ENCODE data around the gene CPEB3.
"Not testable (repeated sequence)": the region's sequence is repeated elsewhere in the genome, so short reads cannot be mapped to it uniquely, and the experiment has no call there.

The CPEB3 gene

GRCh38 chr10:92038949-92039348, 251.9 kb downstream of the CPEB3 start:
- DNase-seq (ENCODE audit: low read depth in 2 of 2) = no peak

DNA sequence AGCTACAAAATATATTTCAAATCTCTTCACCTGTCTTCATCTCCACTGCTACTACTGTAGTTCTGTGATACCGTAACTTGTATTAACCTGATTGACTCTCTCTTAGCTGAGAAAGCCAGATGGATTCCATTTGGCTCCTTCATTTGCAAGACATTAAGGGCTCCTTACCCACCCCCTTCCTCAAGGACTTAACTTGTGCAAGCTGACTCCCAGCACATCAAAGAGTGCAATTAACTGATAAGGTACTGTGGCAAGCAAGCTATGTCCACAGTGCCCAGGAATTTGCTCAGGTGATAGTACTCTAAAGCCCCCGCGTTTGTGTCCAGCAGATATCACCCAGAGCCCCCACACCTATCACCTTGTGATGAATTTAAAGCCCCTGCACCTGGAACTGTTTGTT, 257.8 kb downstream of the CPEB3 start:
- not testable (repeated sequence) for DNase-seq (ENCODE audit: low read depth in 2 of 2)

GRCh38 chr10:92031580-92031979, 259.3 kb downstream of the CPEB3 start:
- DNase-seq (ENCODE audit: low read depth in 2 of 2) = no peak

DNA sequence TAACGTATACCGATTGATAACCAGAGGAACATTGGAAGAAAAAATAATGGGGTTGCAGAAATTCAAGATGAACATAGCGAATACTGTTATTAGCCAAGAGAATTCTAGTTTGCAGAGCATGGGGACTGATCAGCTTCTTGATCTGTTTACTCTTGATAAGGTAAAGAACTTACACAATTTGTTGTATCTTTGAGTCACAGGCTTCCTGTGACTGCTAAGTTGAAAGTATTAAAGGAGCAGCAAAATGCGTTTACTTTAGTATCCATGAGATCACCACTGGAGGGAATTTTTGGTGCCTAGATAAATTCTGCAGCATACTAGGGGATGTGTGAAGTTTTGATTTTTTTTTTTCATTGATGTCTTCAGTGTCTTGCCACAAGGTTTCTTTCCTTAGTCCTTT, 263.7 kb downstream of the CPEB3 start:
- no peak for DNase-seq (ENCODE audit: low read depth in 2 of 2)

DNA sequence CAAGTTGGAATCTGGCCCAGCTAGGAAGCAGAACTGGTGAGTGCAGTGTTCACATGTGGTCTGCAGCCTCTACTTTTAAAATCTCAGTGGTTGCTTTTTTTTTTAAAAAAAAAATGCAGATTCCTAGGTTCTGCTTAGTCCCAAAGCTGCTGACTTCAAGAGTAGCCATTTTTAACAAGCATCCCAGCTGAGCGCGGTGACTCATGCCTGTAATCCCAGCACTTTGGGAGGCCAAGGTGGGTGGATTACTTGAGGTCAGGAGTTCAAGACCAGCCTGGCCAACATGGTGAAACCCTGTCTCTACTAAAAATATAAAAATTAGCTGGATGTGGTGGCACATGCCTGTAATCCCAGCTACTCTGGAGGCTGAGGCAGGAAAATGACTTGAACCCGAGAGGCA, 265.5 kb downstream of the CPEB3 start:
- not testable (repeated sequence) for DNase-seq (ENCODE audit: low read depth in 2 of 2)

DNA sequence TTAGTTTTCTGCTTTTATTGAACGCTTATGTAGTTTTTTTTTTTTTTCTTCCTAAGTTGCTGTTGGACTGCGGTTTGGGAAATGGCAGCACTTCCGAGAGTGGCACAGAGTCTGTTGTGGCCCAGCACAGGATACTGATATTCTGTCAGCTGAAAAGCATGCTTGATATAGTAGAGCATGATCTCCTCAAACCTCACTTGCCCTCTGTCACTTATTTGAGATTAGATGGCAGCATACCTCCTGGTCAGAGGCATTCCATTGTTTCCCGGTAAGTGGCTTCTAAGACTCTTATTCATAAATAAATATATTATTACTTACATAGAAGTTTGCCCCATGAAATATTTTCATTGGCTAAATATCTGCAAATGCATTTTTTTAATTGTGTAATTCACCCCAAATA, 266.2 kb downstream of the CPEB3 start:
- DNase-seq (ENCODE audit: low read depth in 2 of 2) = no peak

DNA sequence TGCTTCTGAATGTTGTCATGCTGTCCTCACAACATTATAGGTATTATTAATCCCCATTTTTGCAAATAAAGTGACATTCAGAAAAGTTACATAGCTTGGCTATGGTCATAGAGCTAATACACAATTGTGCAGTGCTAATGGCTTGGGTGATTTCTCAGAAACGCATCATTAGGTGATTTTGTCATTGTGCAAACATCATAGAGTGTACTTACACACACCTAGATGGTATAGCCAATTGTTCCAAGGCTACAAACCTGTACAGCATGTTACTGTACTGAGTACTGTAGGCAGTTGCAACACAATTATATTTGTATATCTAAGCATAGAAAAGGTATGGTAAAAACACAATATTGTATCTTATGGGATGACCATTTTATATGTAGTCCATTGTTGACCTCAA, 276.3 kb downstream of the CPEB3 start:
- DNase-seq (ENCODE audit: low read depth in 2 of 2) = no peak

DNA sequence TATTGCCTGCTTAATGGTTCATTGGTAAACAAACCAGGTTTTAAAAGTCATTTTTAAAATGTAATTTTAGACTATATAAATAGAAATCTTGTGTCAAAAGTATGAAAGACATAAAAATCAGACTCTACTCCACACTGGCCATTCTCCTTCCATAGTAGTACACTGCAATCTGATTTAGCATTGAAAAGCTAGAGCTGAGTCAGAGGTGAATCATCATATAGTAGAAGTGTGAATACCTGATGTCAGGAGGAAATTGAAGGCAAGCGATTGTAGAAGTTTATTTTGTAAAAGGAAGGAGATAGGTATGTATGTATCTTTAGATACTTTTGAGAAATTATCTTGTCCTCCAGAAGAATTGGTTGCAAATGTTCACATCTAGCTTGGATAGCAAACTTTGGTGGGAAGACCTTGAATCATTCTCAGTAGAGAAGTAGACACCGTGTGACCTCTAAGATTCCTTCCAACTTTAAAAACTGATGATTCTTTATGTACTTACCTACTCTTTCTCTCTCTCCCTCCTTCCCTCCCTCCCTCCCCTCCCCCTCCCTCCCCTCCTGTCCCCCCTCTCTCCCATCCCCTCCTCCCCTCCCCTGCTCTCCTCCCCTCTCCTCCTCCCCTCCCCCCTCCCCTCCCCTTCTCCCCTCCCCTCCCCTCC, 279.2 kb downstream of the CPEB3 start:
- peak; percentile 14 to 20 for DNase-seq (ENCODE audit: low read depth in 2 of 2)

DNA sequence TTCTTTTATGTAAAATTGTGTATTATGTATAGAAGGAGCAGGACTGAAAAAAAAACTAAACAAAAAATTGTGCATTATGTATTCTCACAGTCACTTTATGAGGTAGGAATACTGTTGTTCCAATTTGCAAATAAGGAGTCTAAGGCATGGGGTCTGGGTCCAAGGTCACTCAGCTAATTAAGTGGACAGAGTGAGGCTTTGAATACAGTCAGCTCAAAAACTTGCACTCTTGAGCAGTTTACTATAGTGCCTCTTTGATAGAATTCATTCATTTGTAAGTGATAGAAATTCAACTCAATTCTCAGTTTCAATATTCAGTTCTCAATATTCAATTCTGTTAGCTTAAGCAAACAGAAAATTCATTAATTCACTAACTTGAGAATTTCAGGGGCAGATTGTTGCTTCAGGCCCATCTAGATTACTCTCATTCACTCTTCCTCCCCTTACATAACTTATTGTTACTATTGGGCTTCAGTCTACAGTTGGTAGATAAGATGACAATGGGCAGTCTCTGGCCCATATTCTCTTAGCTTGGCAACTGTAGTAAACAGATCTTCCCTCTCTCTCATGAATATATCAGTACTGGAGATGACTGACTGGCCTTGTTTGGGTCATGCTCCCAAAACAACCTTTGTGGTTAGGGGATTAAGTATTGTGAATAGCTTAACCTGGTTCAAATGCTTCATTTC, 280.7 kb downstream of the CPEB3 start:
- no peak for DNase-seq (ENCODE audit: low read depth in 2 of 2)

GRCh38 chr10:92009445-92009844, 281.4 kb downstream of the CPEB3 start:
- DNase-seq (ENCODE audit: low read depth in 2 of 2) = no peak

- DNase-seq (ENCODE audit: low read depth in 2 of 2) = no peak
Measured at GRCh38 chr10:92005978-92006377, 284.9 kb downstream of the CPEB3 start.

GRCh38 chr10:92003258-92003657, 287.6 kb downstream of the CPEB3 start:
- DNase-seq (ENCODE audit: low read depth in 2 of 2) = no peak

- DNase-seq (ENCODE audit: low read depth in 2 of 2) = no peak
Measured at GRCh38 chr10:92001995-92002394, 288.9 kb downstream of the CPEB3 start.

DNA sequence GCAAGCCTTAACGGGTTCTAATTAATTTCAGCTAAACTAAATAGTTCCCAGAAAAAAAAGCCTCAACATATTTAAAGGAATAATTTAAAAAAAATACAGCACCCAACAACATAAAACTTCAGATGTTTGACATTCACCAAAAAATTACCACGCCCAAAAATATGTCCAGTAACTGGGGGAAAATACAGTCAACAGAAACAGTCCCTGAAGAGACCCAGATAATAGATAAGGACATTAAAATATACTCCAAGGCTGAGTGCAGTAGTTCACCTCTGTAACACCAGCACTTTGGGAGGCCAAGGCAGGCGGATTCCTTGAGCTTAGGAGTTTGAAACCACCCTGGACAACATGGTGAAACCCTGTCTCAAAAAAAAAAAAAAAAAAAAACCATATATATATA, 289.3 kb downstream of the CPEB3 start:
- DNase-seq (ENCODE audit: low read depth in 2 of 2) = no peak

Measured in fibroblast of skin of left quadriceps (primary cell).